Activated CD8-positive, alpha-beta memory T cell treated with anti-CD3 and anti-CD28 coated beads for 1 hour (primary cell): Measurements from ENCODE around the gene PARN.

Experiments used
- DNase-seq, 2 donors: peaks; one replicate each; pipeline ENCODE4 v3.0.0-alpha.2; 2020; ENCODE audit warnings: low read depth in 1 of 2; ENCODE audit errors: extremely low read depth in 1 of 2

The PARN gene

GRCh38 chr16:14476183-14476582, 153.9 kb downstream of the PARN start:
- no peak for DNase-seq

GRCh38 chr16:14475370-14476139, 154.5 kb downstream of the PARN start:
- DNase-seq: no peak

GRCh38 chr16:14473488-14473887, 156.6 kb downstream of the PARN start:
- no peak for DNase-seq

- DNase-seq: no peak
These were observed 157.7 kb downstream of the PARN start for GRCh38 chr16:14472357-14472756.

- DNase-seq: no peak
These were observed 159.3 kb downstream of the PARN start for GRCh38 chr16:14470788-14471187.

GRCh38 chr16:14465799-14466198, 164.3 kb downstream of the PARN start:
- no peak for DNase-seq

- DNase-seq: no peak
These were observed 165.3 kb downstream of the PARN start for GRCh38 chr16:14464796-14465195.

GRCh38 chr16:14464192-14464591, 165.9 kb downstream of the PARN start:
- no peak for DNase-seq

- DNase-seq: no peak
These were observed 167.2 kb downstream of the PARN start for GRCh38 chr16:14462811-14463210.

- DNase-seq: no peak
These were observed 169.3 kb downstream of the PARN start for GRCh38 chr16:14460726-14461125.

- DNase-seq: no peak
These were observed 171.5 kb downstream of the PARN start for GRCh38 chr16:14458576-14458975.

- DNase-seq: no peak
These were observed 173.1 kb downstream of the PARN start for GRCh38 chr16:14456793-14457481.

GRCh38 chr16:14455573-14455972, 174.5 kb downstream of the PARN start:
- DNase-seq: no peak

GRCh38 chr16:14454391-14454790, 175.7 kb downstream of the PARN start:
- no peak for DNase-seq

- DNase-seq: no peak
These were observed 178.0 kb downstream of the PARN start for GRCh38 chr16:14452066-14452465.

GRCh38 chr16:14450846-14451245, 179.2 kb downstream of the PARN start:
- no peak for DNase-seq

GRCh38 chr16:14449790-14450480, 180.1 kb downstream of the PARN start:
- DNase-seq: no peak

GRCh38 chr16:14449334-14449733, 180.7 kb downstream of the PARN start:
- no peak for DNase-seq

- DNase-seq: no peak
These were observed 181.2 kb downstream of the PARN start for GRCh38 chr16:14448879-14449278.

GRCh38 chr16:14447783-14448182, 182.3 kb downstream of the PARN start:
- DNase-seq: no peak

GRCh38 chr16:14446796-14447195, 183.3 kb downstream of the PARN start:
- no peak for DNase-seq
